Gastrocnemius medialis (tissue), 4 donors: ENCODE measurements around the gene FBXL17.

ENCODE experiments used
- CTCF ChIP-seq, 5 experiments: fragments of 450-650 bp in 3 of 5; fragments of 200-600 bp in 2 of 5; sonication (generic) in 2 of 5; IDR thresholded peaks in 4 of 5; conservative IDR thresholded peaks in 1 of 5; 1 replicate in 4 of 5; 2 replicates in 1 of 5; pipeline ENCODE4 v1.5.1; 2016 to 2019; ENCODE audit warnings: antibody characterized with exemption in 5 of 5, mild to moderate bottlenecking in 3 of 5, moderate library complexity in 3 of 5
- POLR2A ChIP-seq, 2 donors: fragments of 450-650 bp; IDR thresholded peaks; one replicate each; pipeline ENCODE4 v1.6.1; 2017; ENCODE audit warnings: antibody characterized with exemption in 2 of 2, mild to moderate bottlenecking in 2 of 2, moderate library complexity in 2 of 2

- no peak for TF ChIP-seq CTCF (IDR thresholded peaks at IDR 0.05 in 4 of 5, conservative IDR thresholded peaks at IDR 0.05 in 1 of 5)
- no peak for TF ChIP-seq POLR2A (IDR thresholded peaks at IDR 0.05)
Observed at GRCh38 chr5:108101130-108101529, 280.8 kb downstream of the FBXL17 start.
